HL-60 (cell line): ENCODE data around the gene XPNPEP3.

Source experiments
- CTCF ChIP-seq: IDR thresholded peaks from one replicate; pipeline ENCODE4 v1.5.1; 2011; ENCODE audit warnings: low read length, control low read depth, inconsistent platforms; ENCODE audit not compliant: insufficient read depth
- POLR2AphosphoS5 ChIP-seq: IDR thresholded peaks from 2 replicates; pipeline ENCODE4 v1.6.1; 2012; ENCODE audit warnings: low read depth
- REST ChIP-seq: IDR thresholded peaks from 2 replicates; pipeline ENCODE4 v1.6.1; 2012; ENCODE audit warnings: low read depth; ENCODE audit not compliant: insufficient replicate concordance
- SPI1 ChIP-seq: IDR thresholded peaks from 2 replicates; pipeline ENCODE4 v1.6.1; 2012; ENCODE audit warnings: low read depth, mild to moderate bottlenecking, borderline replicate concordance

DNA sequence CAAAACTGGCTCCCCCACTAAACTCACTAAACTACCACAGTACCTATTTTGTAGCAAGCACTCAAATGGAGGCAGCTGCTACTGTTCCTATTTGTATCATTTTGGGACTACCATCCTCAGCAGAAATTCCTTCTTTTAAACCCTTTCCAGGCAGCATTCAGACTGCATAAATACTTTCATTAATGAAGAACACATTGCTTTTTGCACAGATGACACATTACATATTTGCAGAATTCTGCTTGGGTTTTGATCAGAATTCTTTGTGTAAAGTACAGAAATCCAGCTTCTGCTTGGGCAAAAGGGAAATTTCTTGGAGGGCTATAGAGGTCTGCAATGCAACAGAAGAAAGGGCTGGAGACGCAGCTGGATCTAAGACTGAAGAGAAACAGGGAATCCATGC is 118.4 kb downstream of the XPNPEP3 start:
- TF ChIP-seq CTCF (no peak), POLR2AphosphoS5 (no peak), SPI1 (no peak), REST (no peak)
